Diencephalon (tissue), 1 donor: ENCODE measurements around the gene LIFR. TPM values are rescaled to one million over a fixed set of nuclear protein-coding genes. Genes with fewer than 3 reads are reported as not detected.

ENCODE experiments used
- small RNA-seq: library from RNA; depleted of rRNA; stranded (forward); fragments of <200 nt; gene quantifications from one replicate; pipeline ENCODE3, GENCODE V24; 2014
- total RNA-seq: library from RNA; depleted of rRNA; stranded (reverse); fragments of >200 nt; gene quantifications from one replicate; pipeline ENCODE4 v1.2.3, GENCODE V29; 2014

Gene LIFR
- total RNA-seq = 107 TPM

GRCh38 chr5:38556599-38557307 lies at the start of gene LIFR:
LIFR (minus strand) TSS chr5:38556646; CDS start chr5:38530647, 25,999 bp downstream.

Small RNA genes within 50 kb of the gene (small RNA-seq; reads per million reads assigned to genes)
- not detected for gene AC091839.1
- not detected for gene MIR3650
